ENCODE results near the gene PRR3. TPM values are rescaled to one million over a fixed set of nuclear protein-coding genes. Genes with fewer than 3 reads are reported as not detected.

PRR3 gene
- polyA plus RNA-seq, 1 donor from 2014 or later: 13.0 TPM

- TF ChIP-seq POLR2AphosphoS5 (IDR thresholded peaks at IDR 0.05) (no peak), RAD21 (conservative IDR thresholded peaks at IDR 0.05) (no peak), EP300 (conservative IDR thresholded peaks at IDR 0.05; ENCODE audit: poor library complexity, severe bottlenecking) (no peak), MXI1 (conservative IDR thresholded peaks at IDR 0.05; ENCODE audit: poor library complexity, severe bottlenecking) (no peak), TAF1 (IDR thresholded peaks at IDR 0.05; ENCODE audit: low read depth) (no peak), SMC3 (conservative IDR thresholded peaks at IDR 0.05; ENCODE audit: poor library complexity) (no peak), EZH2 (IDR thresholded peaks at IDR 0.05; ENCODE audit: borderline replicate concordance, insufficient read depth, low read length, poor library complexity, severe bottlenecking) (no peak), CTCF (IDR thresholded peaks at IDR 0.05; ENCODE audit: poor library complexity, severe bottlenecking) (no peak), REST (IDR thresholded peaks at IDR 0.05; ENCODE audit: borderline replicate concordance) (no peak)
- Histone ChIP-seq H2AFZ (ENCODE audit: low read depth, low read length) (no peak overlapping the region), H3K27ac (ENCODE audit: low read length) (no peak overlapping the region), H3K9me2 (ENCODE audit: insufficient read depth, low read length) (no peaks in the 10 kb centered on the region), H3K9ac (ENCODE audit: low read length) (no peak overlapping the region), H3K27me3 (ENCODE audit: insufficient read depth, low read depth, low read length) (no peaks in the 10 kb centered on the region), H3K36me3 (ENCODE audit: insufficient read depth, low read length) (no peaks in the 10 kb centered on the region), H4K20me1 (ENCODE audit: insufficient read depth) (no peaks in the 10 kb centered on the region), H3K4me2 (ENCODE audit: low read length) (no peak overlapping the region), H3F3A (ENCODE audit: insufficient read depth, low read length, poor library complexity, severe bottlenecking) (no peaks in the 10 kb centered on the region), H3K4me3 (ENCODE audit: low read length) (no peak overlapping the region), H3K79me2 (replicated peaks; ENCODE audit: insufficient read depth, low read length) (no peaks in the 10 kb centered on the region), H3K9me3 (ENCODE audit: low read length) (no peaks in the 10 kb centered on the region)
These were observed 23.4 kb upstream of the PRR3 start for GRCh38 chr6:30533460-30534294.

GRCh38 chr6:30537931-30538330 lies 19.2 kb upstream of the PRR3 start:
- no peaks in the 10 kb centered on the region for H3K36me3 ChIP-seq (ENCODE audit: insufficient read depth, low read length)
- H3K27me3 ChIP-seq (ENCODE audit: insufficient read depth, low read depth, low read length): no peaks in the 10 kb centered on the region
- H3K9me2 ChIP-seq (ENCODE audit: insufficient read depth, low read length): no peaks in the 10 kb centered on the region
- no peak overlapping the region for H2AFZ ChIP-seq (ENCODE audit: low read depth, low read length)
- no peak overlapping the region for H3K9ac ChIP-seq (ENCODE audit: low read length)
- H3K9me3 ChIP-seq (ENCODE audit: low read length): no peaks in the 10 kb centered on the region
- H3K4me3 ChIP-seq (ENCODE audit: low read length): no peak overlapping the region
- H3K27ac ChIP-seq (ENCODE audit: low read length): no peak overlapping the region
- no peaks in the 10 kb centered on the region for H3F3A ChIP-seq (ENCODE audit: insufficient read depth, low read length, poor library complexity, severe bottlenecking)
- no peaks in the 10 kb centered on the region for H3K79me2 ChIP-seq (replicated peaks; ENCODE audit: insufficient read depth, low read length)
- no peak for TF ChIP-seq MXI1 (conservative IDR thresholded peaks at IDR 0.05; ENCODE audit: poor library complexity, severe bottlenecking)
- no peak overlapping the region for H3K4me2 ChIP-seq (ENCODE audit: low read length)
- H4K20me1 ChIP-seq (ENCODE audit: insufficient read depth): no peaks in the 10 kb centered on the region
